ENCODE measurements around the gene CAV2. TPM values are rescaled to one million over a fixed set of nuclear protein-coding genes. Genes with fewer than 3 reads are reported as not detected.

Gene CAV2
- total and polyA plus RNA-seq, 3 donors from 2014 or later = 33.0 to 40.2 (median 33.5) TPM

GRCh38 chr7:116497708-116498107 is 1.8 kb upstream of the CAV2 start:
- DNase-seq = no peak
- no peaks in the 10 kb centered on the region for H3K36me3 ChIP-seq (ENCODE audit: low read depth, missing control alignments)
- no peaks in the 10 kb centered on the region for H3K9me3 ChIP-seq
- intact Hi-C loops (cut with DNase I; ENCODE audit: low total_unique reads) = no loop called here
- peaks cover 4% of the 10 kb centered on the region for H3K4me1 ChIP-seq
- TF ChIP-seq POLR2A (IDR thresholded peaks at IDR 0.05) = no peak
- no peak for TF ChIP-seq CTCF (IDR thresholded peaks at IDR 0.05)
- 84 to 91% methylated on average over 1 of the region's 1 CpG for WGBS, 2 donors
- no peaks in the 10 kb centered on the region for H3K27me3 ChIP-seq
- no peak overlapping the region for H3K27ac ChIP-seq
- no peak overlapping the region for H3K4me3 ChIP-seq

DNA sequence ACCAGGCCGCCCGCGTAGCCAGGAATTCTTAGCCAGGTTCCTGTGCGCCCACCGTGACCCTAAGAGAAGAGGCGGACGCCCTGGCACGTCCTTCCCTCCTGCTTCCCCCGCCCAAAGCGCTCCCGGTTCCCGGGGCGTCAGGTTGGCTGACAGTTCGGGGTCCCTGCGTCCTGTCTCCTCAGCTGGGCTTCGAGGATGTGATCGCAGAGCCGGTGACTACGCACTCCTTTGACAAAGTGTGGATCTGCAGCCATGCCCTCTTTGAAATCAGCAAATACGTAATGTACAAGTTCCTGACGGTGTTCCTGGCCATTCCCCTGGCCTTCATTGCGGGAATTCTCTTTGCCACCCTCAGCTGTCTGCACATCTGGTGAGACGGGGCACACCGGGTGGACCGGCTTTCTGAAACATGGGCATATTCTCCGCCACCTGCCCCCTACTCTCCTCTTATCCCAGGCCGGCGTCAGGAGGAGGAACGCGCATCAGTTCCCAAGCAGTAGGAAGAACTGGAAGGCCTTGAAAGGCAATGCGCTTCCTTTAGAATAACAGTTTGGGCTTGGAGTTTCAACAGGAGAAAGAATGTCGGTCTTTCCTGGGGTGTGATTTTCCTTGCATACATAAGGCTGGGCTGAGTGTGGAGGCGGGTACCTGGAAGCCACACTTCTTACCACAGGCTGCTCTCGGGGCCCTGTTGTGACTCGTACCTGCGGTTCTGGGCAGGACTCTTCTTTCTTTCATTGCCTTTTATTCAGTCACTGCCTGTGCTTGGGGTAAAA is 728 bp downstream of the CAV2 start:
- Histone ChIP-seq H3K36me3 (ENCODE audit: low read depth, missing control alignments) (no peaks in the 10 kb centered on the region), H3K4me1 (peaks cover 11% of the 10 kb centered on the region), H3K27me3 (no peaks in the 10 kb centered on the region), H3K4me3 (peak overlapping the region; percentile 78 to 82), H3K27ac (peak overlapping the region; percentile 64 to 93), H3K9me3 (no peaks in the 10 kb centered on the region)
- WGBS, 2 donors = 3% methylated on average over 17 to 36 of the region's 36 CpGs
- intact Hi-C loops (cut with DNase I; ENCODE audit: low total_unique reads) = no loop called here
- DNase-seq = peak; percentile 49
- TF ChIP-seq POLR2A (IDR thresholded peaks at IDR 0.05) = no peak
- TF ChIP-seq CTCF (IDR thresholded peaks at IDR 0.05) = no peak

GRCh38 chr7:116501425-116502167 is 2.1 kb downstream of the CAV2 start:
- Histone ChIP-seq H3K4me3 (peak overlapping the region in 1 of 2 donors; percentile 82), H3K9me3 (no peaks in the 10 kb centered on the region), H3K36me3 (ENCODE audit: low read depth, missing control alignments) (no peaks in the 10 kb centered on the region), H3K27me3 (no peaks in the 10 kb centered on the region), H3K4me1 (peaks cover 11% of the 10 kb centered on the region), H3K27ac (peak overlapping the region; percentile 64 to 93)
- intact Hi-C loops (cut with DNase I; ENCODE audit: low total_unique reads) = no loop called here
- DNase-seq = no peak
- no peak for TF ChIP-seq CTCF (IDR thresholded peaks at IDR 0.05)
- no peak for TF ChIP-seq POLR2A (IDR thresholded peaks at IDR 0.05)
- WGBS, 2 donors = 42 to 54% methylated on average over 5 of the region's 5 CpGs

DNA sequence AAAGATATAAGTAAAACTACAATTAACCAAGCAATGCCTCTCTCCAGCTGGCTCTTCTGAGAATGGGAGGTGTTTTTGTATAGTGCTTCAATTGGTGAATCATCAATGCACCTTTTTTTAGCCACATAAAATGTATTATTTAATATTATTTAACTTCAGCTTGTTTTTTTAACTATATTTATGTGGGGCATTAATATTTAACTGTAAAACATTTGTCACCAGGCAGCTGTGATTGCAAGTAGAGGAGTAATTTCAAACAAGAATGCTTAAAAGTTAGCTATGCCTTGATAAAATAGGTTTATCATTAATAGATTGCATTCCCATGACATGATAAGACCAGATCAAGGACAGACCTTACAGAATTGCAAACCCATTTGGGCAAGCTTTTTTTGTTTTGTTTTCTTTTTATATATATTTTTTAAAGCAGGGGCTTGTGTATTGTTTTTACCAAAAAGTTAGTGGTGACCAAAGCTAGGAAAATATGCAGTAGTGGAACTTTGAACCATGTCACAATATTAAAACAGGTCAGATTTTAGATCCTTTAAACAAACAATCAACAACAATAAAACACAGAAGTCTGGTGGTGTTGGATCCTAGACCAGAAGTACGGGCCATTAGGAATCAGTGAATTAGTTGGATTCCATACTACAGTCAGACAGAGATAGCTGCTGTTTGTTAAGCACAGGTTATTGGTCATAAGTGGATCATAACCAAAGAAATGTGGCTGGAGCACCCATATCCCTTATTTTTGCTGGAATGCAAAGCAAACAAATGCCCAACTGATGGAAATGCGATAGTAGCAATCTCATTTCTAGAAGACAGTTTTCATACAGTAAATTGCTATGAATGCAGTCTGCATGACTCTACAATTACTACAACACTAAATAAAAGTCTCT is 2.9 kb downstream of the CAV2 start:
- 73 to 77% methylated on average over 2 of the region's 2 CpGs for WGBS, 2 donors
- Histone ChIP-seq H3K27ac (peak overlapping the region in 1 of 2 donors; percentile 93), H3K4me1 (peaks cover 11% of the 10 kb centered on the region), H3K27me3 (no peaks in the 10 kb centered on the region), H3K4me3 (no peak overlapping the region), H3K9me3 (no peaks in the 10 kb centered on the region), H3K36me3 (ENCODE audit: low read depth, missing control alignments) (no peaks in the 10 kb centered on the region)
- intact Hi-C loops (cut with DNase I; ENCODE audit: low total_unique reads) = no loop called here
- TF ChIP-seq POLR2A (IDR thresholded peaks at IDR 0.05) = no peak
- no peak for TF ChIP-seq CTCF (IDR thresholded peaks at IDR 0.05)
- no peak for DNase-seq

Measured in testis (tissue), 3 donors.